Raji (cell line): ENCODE results near the gene TBC1D12.

Experiments used
- POLR2A ChIP-seq: IDR thresholded peaks from 2 replicates; pipeline ENCODE4 v1.6.1; 2011; ENCODE audit warnings: low read depth, low read length, control low read depth; ENCODE audit not compliant: insufficient read depth

The TBC1D12 gene

DNA sequence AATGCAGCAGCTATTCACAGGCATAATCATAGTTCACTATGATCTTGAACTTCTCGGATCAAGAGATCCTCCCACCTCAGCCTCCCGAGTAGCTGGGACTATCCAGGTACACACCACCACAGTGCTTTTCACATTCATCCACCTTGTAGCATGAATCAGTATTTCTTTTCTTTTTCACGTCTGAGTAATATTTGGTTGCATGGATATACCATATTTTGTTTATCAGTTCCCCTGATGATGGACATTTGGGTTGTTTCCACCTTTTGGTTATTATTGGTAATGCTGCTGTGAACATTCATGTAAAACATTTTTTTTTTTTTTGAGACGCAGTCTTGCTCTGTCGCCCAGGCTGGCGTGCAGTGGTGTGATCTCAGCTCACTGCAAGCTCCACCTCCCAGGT is 3.6 kb upstream of the TBC1D12 start:
- TF ChIP-seq POLR2A, result no peak

DNA sequence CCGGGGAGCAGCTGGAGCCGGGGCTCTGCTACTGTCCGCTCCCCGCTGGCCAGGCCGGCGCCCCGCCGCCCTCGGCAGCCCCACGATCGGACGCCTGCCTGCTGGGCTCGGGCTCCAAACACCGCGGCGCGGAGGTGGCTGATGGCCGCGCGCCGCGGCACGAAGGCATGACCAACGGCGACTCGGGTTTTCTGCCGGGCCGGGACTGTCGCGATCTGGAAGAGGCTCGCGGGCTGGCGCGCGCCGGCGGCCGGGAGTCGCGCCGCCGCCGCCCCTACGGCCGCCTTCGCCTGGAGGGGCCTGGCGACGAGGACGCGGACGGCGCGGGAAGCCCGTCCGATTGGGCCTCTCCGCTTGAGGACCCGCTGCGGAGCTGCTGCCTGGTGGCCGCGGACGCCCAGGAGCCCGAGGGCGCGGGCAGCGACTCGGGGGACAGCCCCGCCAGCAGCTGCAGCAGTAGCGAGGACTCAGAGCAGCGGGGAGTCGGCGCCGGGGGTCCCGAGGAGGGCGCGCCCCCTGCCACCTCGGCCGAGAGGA is 570 bp downstream of the TBC1D12 start:
- TF ChIP-seq POLR2A, result no peak

DNA sequence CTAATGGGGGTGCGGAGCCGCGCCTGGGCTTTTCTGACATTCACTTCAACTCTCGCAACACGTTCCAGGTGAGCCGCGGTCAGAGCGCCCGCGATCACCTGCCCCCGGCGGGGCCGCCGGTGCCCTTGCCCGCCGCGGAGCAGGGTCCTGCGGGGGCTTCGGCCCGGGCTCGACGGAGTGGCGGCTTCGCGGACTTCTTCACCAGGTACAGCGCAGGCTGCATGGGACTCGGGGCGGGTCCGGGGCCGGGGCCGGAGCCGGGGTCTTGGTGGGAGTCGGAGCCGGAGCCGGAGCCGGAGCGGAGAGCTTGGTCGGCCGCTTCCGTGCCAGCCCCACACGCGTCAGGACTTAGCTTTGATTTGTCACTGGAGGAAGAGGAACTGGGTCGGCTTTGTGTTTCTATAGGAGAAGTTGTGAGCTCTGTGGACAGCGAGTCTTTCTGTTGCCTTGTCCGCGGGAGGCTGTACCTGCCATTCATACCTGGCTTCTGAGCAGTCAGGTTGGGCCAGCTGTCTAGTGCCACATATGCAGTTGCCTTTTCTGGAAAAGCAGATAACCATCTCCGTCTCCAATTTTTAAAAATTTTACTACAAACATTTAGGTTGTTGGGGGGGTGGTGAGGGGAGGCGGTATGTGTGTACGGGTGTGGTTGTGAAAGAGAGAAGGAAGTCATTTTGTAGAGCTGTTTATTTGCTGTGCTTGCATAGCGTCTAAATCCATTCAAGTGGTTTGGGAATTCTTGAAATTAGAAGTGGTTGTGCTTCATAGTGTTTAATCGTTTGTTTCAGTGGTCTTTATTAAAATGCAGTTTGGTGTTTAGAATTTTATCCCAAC is 1.3 kb downstream of the TBC1D12 start:
- peak; percentile 61 for TF ChIP-seq POLR2A

DNA sequence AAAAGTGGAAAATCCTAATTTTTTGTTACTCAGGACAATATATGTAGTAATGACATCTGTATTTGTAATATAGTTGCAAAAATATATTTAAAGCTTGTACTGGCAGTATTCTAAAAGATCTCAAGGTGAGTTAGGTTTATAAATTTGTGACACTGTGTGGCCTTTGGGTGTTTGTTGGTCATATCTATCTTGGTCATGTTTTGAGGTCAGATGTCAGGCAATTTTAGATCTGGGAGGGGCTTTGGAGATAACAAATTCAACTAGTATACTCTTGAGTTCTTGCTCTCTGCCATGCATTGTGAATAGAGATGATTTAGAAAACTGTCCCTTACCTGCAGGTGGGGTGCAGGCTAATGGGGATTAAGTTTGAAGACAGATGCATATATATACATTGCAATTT is 3.1 kb downstream of the TBC1D12 start:
- TF ChIP-seq POLR2A, result no peak

DNA sequence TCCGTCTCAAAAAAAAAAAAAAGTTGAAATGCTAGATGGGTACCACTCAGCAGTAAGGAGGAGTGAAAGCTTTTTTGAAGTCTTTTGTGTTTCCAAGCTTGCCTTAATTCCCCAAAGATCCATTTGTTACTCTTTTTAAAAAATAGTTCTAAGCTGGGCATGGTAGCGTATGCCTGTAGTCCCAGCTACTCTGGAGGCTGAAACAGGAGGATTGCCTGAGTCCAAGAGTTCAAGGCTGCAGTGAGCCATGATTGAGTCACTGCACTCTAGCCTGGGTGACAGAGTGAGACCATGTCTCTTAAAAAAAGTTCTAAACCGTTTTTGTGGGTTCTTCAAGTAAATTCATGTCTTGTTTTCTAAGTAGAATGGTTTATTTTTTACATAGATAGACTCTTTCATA is 5.3 kb downstream of the TBC1D12 start:
- TF ChIP-seq POLR2A, result no peak

DNA sequence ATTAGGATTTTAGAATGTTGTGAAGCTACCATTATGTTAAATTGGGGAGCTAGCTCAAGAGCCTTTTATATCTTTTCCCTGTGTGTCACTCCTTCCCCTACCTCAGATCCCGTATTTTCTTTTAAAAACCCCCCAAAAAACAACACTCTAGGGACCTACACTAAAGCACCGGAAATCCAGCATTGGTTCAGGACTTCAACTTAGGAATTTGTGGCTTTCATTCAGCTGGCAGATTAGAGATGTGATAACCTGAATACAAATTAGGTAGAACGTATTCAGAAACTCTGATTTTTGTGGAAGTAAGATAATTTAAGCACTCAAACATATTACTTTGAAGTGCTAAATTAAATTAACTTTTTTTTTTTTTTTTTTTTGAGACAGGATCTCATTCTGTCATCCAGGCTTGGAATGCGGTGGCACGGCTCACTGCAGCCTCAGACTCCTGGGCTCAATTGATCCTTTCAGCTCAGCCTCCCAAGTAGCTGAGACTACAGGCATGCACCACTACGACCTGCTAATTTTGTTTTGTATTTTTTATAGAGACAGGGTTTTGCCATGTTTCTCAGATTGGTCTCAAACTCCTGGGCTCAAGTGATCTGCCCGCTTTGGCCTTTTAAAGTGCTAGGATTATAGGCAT is 6.8 kb downstream of the TBC1D12 start:
- no peak for TF ChIP-seq POLR2A

DNA sequence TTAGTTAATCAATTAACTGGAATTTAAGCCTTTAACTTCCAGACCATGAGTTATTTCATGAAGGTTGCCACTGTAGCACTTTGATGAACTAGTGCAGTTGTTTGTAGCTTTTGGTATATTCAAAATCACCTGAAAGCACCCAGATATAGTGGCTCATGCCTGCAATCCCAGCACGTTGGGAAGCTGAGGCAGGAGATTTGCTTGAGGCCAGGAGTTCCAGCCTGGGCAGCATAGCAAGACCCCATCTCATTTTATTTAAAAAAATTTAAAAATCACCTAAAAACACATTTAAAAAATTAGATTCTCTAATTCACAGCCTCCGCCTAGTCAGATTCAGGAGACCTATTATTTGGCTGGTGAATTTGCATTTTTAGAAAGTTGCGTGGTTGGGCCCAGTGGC is 9.0 kb downstream of the TBC1D12 start:
- TF ChIP-seq POLR2A, result no peak

DNA sequence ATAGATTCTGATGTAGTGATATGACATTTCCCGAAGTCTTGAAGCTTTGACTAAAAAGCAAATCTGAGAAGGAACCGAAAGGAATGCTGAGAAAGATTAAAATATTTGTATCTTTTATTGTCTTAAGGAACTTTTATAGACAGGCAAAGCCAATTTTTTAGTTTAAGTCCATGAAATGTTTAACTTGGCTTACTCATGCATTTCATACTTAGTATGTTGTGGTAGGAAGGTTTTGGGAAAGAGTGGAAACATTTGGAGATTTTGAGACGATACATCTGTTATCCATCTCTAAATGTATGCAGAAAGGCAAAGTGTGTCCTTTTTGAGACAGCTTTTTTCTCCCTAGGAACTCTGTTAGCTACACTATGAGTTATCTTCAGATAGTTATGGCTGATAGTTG is 10.1 kb downstream of the TBC1D12 start:
- TF ChIP-seq POLR2A, result no peak

DNA sequence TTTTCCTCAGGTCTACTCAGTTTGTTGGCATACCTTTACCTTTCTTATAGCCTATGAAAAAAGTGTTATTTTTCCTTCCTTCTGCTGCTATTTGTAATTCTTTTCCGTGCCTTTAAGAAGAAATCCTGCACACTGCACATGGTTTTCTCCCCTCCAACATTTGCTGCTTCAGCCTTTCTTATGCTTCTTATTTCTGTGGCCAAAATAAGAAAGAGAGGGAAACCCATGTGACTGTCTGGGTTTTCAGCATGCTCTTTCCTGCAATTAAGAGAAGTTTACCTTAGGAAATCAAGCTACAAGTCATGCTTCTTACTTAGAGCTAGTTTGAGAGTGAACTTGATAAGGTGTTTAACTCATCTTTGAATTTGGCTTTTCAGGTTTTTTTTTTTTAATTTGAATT is 11.0 kb downstream of the TBC1D12 start:
- TF ChIP-seq POLR2A, result no peak

DNA sequence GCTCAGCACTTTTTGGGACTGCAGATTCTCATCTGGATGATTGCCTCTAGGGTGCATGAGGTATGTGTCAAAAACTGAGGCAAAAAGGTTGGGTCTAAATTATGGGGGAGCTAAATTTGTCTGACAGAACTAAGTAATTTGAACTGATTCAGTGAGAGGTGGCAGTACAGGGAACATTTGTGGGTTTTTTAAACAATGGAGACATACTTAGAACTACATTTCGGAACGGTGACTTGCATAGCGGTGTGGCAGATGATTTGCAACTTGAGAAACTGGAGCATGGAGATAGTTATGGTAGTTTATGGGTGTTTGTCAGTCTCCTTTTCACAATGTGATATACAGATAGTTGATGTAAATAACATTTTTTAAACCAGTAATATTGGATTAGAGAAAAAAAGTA is 14.6 kb downstream of the TBC1D12 start:
- TF ChIP-seq POLR2A, result no peak

DNA sequence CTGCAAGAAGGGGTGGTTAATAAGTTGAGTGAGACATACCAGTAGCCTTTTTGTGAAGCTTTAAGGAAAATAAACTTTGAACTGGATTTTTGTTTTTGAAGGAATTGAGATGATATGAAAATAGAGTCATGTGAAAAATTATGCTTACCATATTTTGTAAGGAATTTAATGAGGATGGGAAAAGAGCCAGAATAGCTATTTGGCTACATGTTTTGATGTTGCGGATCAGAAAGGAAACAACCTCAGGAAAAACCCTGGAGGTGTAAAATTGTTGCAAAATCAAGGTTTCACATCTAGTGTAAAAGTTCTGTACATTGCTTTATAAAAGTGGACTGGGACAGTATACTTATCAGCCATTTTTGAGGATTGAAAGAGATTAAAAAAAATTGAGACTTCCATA is 15.0 kb downstream of the TBC1D12 start:
- no peak for TF ChIP-seq POLR2A

DNA sequence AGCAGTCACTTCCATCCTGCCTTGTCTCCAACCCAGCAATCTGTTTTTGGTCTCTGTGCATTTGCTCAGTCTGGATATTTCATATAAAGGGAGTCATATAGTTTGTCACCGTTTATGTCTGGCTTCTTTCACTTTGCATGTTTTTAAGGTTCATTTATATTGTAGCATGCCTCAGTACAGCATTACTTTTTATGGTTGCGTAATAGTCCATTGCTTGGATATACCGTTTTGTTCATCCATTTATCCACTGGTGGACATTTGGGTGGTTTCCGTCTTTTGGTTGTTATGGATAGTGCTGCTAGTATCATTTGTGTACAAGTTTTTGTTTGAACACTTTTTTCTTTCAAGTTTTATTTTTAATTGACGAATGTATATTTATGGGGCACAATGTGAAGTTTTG is 18.2 kb downstream of the TBC1D12 start:
- TF ChIP-seq POLR2A, result no peak

DNA sequence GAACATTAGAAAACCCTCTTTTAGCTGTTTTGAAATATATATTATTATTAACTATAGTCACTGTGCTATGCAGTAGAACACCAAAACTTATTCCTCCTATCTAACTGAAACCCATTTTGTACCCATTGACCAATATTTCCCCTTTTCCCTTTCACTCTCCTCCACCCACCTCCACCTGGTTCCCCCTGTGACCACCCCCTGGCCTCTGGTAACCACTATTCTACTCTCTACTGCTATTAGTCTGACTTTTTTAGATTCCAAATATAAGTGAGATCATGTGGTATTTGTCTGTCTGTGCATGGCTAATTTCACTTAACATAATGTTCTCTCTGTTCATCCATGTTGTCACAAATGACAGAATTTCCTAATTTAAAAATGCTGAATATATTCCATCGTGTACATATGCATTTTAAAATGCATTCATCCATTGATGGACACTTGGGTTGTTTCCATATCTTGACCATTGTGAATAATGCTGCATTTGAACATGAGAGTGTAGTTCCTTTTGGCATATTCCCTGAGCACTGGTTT is 18.7 kb downstream of the TBC1D12 start:
- TF ChIP-seq POLR2A, result no peak

DNA sequence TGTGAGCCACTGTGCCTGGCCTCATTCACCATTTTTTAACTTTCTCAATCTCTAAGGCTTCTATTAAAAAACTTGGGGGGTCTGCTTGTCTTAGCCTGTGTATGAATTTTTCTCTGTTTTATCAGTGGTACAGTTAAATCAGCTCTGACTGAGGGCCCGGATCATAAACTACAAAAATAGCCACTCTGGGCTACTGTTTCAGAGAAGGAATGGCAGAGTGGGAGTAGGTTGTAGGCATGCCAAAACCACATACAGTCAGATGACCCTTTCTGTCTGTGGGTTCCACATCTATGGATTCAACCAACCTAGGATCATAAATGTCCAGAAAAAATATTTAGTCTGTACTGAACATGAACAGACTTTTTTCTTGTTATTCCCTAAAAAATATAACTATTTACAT is 21.3 kb downstream of the TBC1D12 start:
- TF ChIP-seq POLR2A, result no peak

DNA sequence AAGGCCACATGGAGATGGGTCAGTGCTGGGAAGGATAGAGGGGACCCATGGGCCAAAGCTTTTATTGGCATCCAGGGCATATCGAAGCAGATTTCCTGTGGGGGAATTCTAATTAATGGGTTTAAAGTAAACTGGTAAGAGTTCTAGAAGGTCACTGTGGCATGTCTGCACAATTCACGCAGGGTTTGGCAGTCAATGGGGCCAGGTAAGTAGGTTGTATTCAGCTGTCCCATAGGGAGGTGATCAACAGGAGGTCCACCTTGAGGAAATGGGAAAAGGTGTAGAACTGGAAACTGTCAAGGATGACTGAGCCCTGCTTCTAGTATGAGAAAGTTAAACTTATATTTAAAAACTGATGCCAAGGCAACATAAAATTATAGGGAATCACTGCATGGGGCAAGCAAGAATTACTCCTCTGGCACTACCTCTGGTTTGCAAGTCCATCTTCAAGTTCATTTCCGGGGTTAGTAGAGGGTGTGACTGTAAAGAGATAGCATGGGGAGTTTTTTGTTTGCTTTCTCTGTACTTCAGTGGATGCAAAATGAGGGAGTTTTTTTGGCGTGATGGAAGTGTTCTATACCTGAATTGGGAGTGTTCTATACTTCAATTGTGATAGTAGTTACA is 22.5 kb downstream of the TBC1D12 start:
- TF ChIP-seq POLR2A, result no peak

DNA sequence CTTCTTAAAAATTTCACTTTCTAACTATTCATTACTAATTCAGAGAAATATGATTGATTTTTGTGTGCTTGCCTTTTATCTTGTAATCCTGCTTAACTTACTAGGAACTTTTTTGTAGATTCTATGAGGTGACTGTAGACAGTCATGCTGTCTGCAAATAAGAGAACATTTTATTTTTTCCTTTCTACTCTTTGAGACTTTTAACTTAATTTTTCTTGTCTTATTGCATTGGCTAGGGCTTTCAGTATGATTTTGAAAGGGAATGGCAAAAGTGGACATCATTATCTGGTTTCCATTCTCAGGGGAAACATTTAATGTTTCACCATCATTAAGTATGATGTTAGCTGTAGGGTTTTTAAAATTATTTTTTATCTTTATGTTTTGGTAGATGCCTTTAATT is 23.6 kb downstream of the TBC1D12 start:
- no peak for TF ChIP-seq POLR2A
